Measurements from ENCODE around the gene NACC2. TPM values are rescaled to one million over a fixed set of nuclear protein-coding genes. Genes with fewer than 3 reads are reported as not detected.

Gene NACC2
- total RNA-seq, 4 donors from 2014 or later, result 71.4 to 209 (median 110) TPM

DNA sequence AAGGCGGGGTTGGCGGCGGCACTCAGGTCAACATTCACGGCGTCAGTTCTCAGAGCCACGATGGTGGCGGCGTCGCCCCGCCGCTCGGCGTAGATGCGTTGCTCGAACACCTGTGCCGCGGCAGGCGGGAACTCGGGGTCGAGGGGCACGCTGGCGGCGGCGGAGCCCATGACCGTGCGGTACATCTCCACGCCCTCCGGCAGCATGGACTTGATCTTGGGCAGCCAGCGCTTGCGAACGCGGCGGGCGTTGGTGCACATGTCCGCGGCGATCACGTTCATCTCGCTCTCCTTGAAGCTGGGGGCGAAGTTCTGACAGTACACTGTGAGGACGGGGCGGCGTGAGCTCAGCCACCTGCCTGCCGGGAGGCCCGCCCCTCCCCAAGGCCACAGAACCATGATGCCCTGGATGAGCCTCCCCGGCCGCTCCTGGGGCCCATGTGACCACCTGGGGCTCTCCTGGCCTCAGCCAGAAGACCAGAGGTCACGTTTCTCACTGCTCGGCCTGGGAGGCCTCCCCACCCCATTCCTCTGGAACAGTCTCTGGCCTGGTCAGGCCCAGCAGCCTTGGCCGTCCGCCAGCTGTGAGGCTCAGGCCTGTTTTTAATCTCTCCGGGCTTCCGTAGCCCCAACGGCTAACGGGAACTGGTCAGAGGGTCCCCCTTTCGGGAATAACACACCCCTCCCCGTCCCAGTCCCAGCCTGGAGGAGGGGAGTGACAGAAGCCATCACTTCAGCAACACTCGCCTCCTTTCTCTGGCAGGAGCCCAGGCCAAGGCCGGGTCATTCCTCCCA, 83.2 kb downstream of the NACC2 start:
- Histone ChIP-seq H3K4me1 (peaks cover 0 to 90% (median 20%) of the 10 kb centered on the region in 3 donors), H3K4me3 (peak overlapping the region in 1 of 2 donors; percentile 24), H3K36me3 (peaks cover 0 to 83% of the 10 kb centered on the region in 2 donors), H3K27ac (peak overlapping the region in 3 of 4 donors; percentile 74 to 77 (median 76)), H3K9me3 (no peaks in the 10 kb centered on the region), H3K27me3 (no peaks in the 10 kb centered on the region)
- 17 to 51% methylated on average over 1 to 7 of the region's 59 CpGs for WGBS, 2 donors (ENCODE audit: low coverage in 1 of 2)
- ATAC-seq, result peak; percentile 85
- TF ChIP-seq, protein P1, sequence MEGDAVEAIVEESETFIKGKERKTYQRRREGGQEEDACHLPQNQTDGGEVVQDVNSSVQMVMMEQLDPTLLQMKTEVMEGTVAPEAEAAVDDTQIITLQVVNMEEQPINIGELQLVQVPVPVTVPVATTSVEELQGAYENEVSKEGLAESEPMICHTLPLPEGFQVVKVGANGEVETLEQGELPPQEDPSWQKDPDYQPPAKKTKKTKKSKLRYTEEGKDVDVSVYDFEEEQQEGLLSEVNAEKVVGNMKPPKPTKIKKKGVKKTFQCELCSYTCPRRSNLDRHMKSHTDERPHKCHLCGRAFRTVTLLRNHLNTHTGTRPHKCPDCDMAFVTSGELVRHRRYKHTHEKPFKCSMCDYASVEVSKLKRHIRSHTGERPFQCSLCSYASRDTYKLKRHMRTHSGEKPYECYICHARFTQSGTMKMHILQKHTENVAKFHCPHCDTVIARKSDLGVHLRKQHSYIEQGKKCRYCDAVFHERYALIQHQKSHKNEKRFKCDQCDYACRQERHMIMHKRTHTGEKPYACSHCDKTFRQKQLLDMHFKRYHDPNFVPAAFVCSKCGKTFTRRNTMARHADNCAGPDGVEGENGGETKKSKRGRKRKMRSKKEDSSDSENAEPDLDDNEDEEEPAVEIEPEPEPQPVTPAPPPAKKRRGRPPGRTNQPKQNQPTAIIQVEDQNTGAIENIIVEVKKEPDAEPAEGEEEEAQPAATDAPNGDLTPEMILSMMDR (IDR thresholded peaks at IDR 0.05), result no peak
- peak; percentile 93 for TF ChIP-seq POLR2AphosphoS5 (IDR thresholded peaks at IDR 0.05)
- TF ChIP-seq POLR2A (IDR thresholded peaks at IDR 0.05), result no peak
- TF ChIP-seq EP300 (IDR thresholded peaks at IDR 0.05), result no peak

DNA sequence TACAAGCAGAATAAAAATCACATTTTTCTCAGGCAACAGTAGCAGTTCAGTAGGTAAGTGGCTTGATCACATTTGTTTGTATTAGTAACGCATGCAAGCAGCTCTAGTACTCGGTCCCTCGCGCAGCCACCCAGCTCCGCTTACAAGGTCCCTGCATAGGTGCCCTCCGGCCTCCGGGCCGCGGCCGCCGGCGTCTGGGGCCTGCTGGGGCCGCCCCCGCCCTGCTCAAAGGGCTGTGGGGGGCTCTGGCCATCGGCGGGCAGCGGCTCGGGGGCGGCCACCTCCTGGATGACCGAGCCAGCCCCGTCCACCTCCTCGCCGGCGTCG, 83.8 kb downstream of the NACC2 start:
- WGBS, 2 donors (ENCODE audit: low coverage in 1 of 2), result 70 to 72% methylated on average over 4 of the region's 25 CpGs
- Histone ChIP-seq H3K27me3 (no peaks in the 10 kb centered on the region), H3K36me3 (peaks cover 0 to 85% of the 10 kb centered on the region in 2 donors), H3K4me3 (peak overlapping the region in 1 of 2 donors; percentile 24), H3K27ac (peak overlapping the region in 3 of 4 donors; percentile 74 to 77 (median 76)), H3K4me1 (peaks cover 0 to 91% (median 20%) of the 10 kb centered on the region in 3 donors), H3K9me3 (no peaks in the 10 kb centered on the region)
- no peak for ATAC-seq
- TF ChIP-seq POLR2AphosphoS5 (IDR thresholded peaks at IDR 0.05), result no peak
- TF ChIP-seq EP300 (IDR thresholded peaks at IDR 0.05), result no peak
- TF ChIP-seq, protein P1 (IDR thresholded peaks at IDR 0.05), result no peak
- TF ChIP-seq POLR2A (IDR thresholded peaks at IDR 0.05), result no peak

DNA sequence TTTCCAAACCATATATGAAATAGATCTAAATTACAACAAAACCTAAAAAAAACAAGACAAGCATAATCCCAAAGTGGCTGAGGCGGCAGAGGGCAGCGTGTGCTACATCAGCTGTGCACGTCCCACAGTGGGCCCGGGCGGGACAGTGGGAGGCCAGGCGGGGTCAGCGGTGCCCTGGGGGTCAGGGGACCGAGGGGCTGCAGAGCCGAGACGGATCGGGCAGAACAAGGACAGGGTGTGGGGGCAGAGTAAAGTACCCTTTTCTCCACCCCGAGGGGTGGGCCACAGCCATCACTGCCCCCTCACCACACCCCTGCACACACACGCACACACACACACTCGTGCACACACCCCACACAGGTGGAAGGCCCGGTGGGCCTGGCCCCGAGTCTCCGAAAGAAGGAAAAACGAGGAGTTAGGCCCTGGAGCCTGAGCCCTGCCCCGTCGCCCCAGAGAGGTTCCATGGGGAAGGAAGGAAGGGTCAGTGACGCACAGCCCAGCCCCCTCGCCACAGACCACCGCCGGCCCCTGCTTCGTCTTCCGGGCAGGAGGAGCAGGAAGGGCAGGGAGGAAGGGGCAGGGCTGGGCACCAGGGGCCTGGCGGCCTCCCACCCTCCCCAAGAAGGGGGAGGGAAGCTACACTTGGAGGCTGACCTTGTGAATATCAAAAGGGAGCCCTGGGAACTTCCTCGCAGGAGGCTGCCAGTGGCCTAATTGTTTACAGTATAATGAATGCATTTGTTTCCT, 84.3 kb downstream of the NACC2 start:
- peak overlapping the region in 3 of 4 donors; percentile 74 to 77 (median 76) for H3K27ac ChIP-seq
- no peak overlapping the region for H3K4me3 ChIP-seq
- ATAC-seq, result peak; percentile 17
- peaks cover 0 to 89% (median 20%) of the 10 kb centered on the region in 3 donors for H3K4me1 ChIP-seq
- no peaks in the 10 kb centered on the region for H3K9me3 ChIP-seq
- TF ChIP-seq, protein P1 (IDR thresholded peaks at IDR 0.05), result no peak
- no peak for TF ChIP-seq POLR2A (IDR thresholded peaks at IDR 0.05)
- TF ChIP-seq POLR2AphosphoS5 (IDR thresholded peaks at IDR 0.05), result no peak
- TF ChIP-seq EP300 (IDR thresholded peaks at IDR 0.05), result no peak
- H3K27me3 ChIP-seq, result no peaks in the 10 kb centered on the region
- WGBS, 2 donors (ENCODE audit: low coverage in 1 of 2), result 62 to 80% methylated on average over 8 to 12 of the region's 28 CpGs
- H3K36me3 ChIP-seq, result peaks cover 0 to 82% of the 10 kb centered on the region in 2 donors

DNA sequence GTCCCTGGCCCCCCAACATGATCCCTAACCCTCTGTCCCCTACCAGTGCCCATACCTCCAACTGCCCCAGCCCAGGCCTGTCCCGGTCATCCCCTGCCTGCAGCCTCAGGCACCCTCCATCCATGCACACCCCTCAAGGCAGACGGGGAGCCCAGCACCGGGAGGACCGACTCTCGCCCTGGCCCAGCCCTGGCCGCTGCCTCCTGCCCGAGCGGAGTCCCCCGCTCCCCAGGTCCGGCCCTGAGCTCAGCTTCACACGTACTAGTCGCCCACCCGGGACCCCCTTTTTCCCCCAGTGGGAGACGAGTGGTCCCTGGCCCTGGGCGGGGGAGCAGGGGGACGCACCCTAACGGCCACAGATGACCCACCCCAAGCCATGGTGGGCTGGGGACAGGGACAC, 84.9 kb downstream of the NACC2 start:
- no peak for ATAC-seq
- Histone ChIP-seq H3K27me3 (no peaks in the 10 kb centered on the region), H3K27ac (peak overlapping the region in 3 of 4 donors; percentile 74 to 77 (median 76)), H3K4me1 (peaks cover 0 to 83% (median 20%) of the 10 kb centered on the region in 3 donors), H3K4me3 (no peak overlapping the region), H3K9me3 (no peaks in the 10 kb centered on the region), H3K36me3 (peaks cover 0 to 75% of the 10 kb centered on the region in 2 donors)
- 100% methylated on average over 1 of the region's 17 CpGs; no CpG with 5 or more reads in 1 of the 2 donors for WGBS, 2 donors (ENCODE audit: low coverage in 1 of 2)
- TF ChIP-seq EP300 (IDR thresholded peaks at IDR 0.05), result no peak
- TF ChIP-seq POLR2A (IDR thresholded peaks at IDR 0.05), result no peak
- TF ChIP-seq POLR2AphosphoS5 (IDR thresholded peaks at IDR 0.05), result no peak
- TF ChIP-seq, protein P1 (IDR thresholded peaks at IDR 0.05), result no peak

Data from gastroesophageal sphincter (tissue), 4 donors.